HL-60 (cell line): ENCODE results near the gene WFDC2.

Experiments used
- DNase-seq, 2 experiments: peaks; one replicate each; pipeline ENCODE4 v3.0.0-alpha.2; 2010 to 2020; ENCODE audit warnings: low read depth in 1 of 2, low spot score in 1 of 2
- H3K27ac ChIP-seq: fragments of 250-450 bp; sonication (Bioruptor Pico); replicated peaks from 2 replicates; pipeline ENCODE4 v1.5.1; 2020; ENCODE audit warnings: mild to moderate bottlenecking, moderate library complexity
- H3K27me3 ChIP-seq: fragments of 250-450 bp; sonication (Bioruptor Pico); 2 replicates; pipeline ENCODE4 v1.5.1; 2021; ENCODE audit warnings: mild to moderate bottlenecking, moderate library complexity; ENCODE audit not compliant: insufficient read depth, poor library complexity, severe bottlenecking
- H3K4me3 ChIP-seq: replicated peaks from 2 replicates; pipeline ENCODE4 v1.5.1; 2011; ENCODE audit warnings: mild to moderate bottlenecking, control low read depth, low read length; ENCODE audit not compliant: insufficient read depth
- GABPA ChIP-seq: IDR thresholded peaks from 2 replicates; pipeline ENCODE4 v1.6.1; 2012; ENCODE audit warnings: low read depth
- POLR2AphosphoS5 ChIP-seq: IDR thresholded peaks from 2 replicates; pipeline ENCODE4 v1.6.1; 2012; ENCODE audit warnings: low read depth
- SPI1 ChIP-seq: IDR thresholded peaks from 2 replicates; pipeline ENCODE4 v1.6.1; 2012; ENCODE audit warnings: low read depth, mild to moderate bottlenecking, borderline replicate concordance
- TF ChIP-seq, protein P1 (sequence below): IDR thresholded peaks from one replicate; pipeline ENCODE4 v1.5.1; 2011; ENCODE audit warnings: low read length, control low read depth, inconsistent platforms; ENCODE audit not compliant: insufficient read depth
- TF ChIP-seq, protein P2 (sequence below): IDR thresholded peaks from 2 replicates; pipeline ENCODE4 v1.6.1; 2012; ENCODE audit warnings: low read depth; ENCODE audit not compliant: insufficient replicate concordance

The WFDC2 gene

DNA sequence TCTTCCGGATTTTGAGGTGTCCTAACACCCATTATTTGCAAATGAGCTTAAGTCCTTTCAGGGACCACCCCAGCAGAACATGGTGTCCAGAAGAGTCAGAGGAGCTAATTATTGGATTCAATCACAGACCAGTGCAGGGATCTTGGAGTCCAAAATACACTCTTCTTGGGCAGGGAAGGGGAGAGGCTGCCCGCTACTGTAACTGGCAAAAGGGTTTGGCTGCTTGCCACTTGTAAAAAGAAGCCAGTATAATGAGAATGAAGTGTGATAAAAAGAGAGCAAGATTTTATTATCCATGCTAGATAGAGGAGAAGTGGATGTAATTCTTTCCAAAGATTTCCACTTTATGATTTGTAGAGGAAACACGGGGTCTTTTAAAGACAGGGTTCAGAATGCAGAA is 26.6 kb downstream of the WFDC2 start:
- H3K27ac ChIP-seq = peak overlapping the region; percentile 18; the same call in 1 of the 2 replicates
- TF ChIP-seq SPI1 (no peak), GABPA (no peak), POLR2AphosphoS5 (no peak)
- TF ChIP-seq, protein P1, sequence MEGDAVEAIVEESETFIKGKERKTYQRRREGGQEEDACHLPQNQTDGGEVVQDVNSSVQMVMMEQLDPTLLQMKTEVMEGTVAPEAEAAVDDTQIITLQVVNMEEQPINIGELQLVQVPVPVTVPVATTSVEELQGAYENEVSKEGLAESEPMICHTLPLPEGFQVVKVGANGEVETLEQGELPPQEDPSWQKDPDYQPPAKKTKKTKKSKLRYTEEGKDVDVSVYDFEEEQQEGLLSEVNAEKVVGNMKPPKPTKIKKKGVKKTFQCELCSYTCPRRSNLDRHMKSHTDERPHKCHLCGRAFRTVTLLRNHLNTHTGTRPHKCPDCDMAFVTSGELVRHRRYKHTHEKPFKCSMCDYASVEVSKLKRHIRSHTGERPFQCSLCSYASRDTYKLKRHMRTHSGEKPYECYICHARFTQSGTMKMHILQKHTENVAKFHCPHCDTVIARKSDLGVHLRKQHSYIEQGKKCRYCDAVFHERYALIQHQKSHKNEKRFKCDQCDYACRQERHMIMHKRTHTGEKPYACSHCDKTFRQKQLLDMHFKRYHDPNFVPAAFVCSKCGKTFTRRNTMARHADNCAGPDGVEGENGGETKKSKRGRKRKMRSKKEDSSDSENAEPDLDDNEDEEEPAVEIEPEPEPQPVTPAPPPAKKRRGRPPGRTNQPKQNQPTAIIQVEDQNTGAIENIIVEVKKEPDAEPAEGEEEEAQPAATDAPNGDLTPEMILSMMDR = no peak
- TF ChIP-seq, protein P2, sequence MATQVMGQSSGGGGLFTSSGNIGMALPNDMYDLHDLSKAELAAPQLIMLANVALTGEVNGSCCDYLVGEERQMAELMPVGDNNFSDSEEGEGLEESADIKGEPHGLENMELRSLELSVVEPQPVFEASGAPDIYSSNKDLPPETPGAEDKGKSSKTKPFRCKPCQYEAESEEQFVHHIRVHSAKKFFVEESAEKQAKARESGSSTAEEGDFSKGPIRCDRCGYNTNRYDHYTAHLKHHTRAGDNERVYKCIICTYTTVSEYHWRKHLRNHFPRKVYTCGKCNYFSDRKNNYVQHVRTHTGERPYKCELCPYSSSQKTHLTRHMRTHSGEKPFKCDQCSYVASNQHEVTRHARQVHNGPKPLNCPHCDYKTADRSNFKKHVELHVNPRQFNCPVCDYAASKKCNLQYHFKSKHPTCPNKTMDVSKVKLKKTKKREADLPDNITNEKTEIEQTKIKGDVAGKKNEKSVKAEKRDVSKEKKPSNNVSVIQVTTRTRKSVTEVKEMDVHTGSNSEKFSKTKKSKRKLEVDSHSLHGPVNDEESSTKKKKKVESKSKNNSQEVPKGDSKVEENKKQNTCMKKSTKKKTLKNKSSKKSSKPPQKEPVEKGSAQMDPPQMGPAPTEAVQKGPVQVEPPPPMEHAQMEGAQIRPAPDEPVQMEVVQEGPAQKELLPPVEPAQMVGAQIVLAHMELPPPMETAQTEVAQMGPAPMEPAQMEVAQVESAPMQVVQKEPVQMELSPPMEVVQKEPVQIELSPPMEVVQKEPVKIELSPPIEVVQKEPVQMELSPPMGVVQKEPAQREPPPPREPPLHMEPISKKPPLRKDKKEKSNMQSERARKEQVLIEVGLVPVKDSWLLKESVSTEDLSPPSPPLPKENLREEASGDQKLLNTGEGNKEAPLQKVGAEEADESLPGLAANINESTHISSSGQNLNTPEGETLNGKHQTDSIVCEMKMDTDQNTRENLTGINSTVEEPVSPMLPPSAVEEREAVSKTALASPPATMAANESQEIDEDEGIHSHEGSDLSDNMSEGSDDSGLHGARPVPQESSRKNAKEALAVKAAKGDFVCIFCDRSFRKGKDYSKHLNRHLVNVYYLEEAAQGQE = no peak
- no peak for DNase-seq

DNA sequence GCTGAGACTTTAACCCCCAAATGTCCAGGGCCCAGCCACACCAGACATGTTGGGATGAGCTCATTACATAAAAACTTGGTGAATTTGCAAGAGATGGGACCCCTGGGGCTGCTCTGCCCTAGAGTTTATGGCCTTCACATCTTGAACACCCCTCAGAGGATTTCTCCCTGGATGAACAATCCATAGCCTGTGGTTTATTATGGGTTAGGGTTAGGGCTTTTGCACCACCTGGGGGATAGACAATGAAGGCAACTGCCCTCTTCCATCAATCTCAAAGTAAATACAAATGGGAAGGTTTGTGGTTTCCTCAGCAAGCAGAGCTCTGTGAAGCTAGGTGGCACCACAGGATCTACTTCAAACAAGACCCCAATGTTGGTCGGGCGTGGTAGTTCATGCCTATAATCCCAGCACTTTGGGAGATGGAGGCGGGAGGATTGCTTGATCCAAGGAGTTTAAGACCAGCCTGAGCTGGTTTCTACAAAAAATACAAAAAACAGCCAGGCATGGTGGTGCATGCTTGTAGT is 28.5 kb downstream of the WFDC2 start:
- peaks cover 5% of the 10 kb centered on the region for H3K27me3 ChIP-seq
- TF ChIP-seq SPI1 = no peak
- no peak for TF ChIP-seq GABPA
- TF ChIP-seq, protein P2 = no peak
- no peak for TF ChIP-seq POLR2AphosphoS5
- TF ChIP-seq, protein P1 = no peak

More for the DNA sequence above, 26.6 kb downstream of the WFDC2 start:
- Histone ChIP-seq H3K27me3 (peaks cover 5% of the 10 kb centered on the region), H3K4me3 (no peak overlapping the region)

DNA sequence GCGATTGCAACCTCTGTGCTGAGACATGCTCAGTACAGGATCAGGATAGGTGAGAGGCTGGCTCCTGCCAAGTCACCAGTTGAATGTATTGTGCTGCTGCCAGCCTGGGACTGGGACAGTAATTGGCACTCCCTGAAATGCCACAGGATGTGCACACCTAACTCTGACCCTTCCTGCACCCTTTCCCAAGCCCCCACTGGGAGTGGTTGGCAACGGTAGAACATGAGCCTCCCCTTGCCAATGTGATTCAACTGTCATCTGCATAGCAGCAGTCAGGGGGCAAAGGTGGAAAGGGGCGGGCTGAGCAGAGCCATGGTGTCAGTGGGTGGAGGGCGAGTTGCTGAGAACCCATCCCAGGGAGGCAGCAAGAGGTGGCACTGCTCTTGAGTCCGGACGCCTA is 30.5 kb downstream of the WFDC2 start:
- H3K27me3 ChIP-seq = peaks cover 5% of the 10 kb centered on the region
- no peak overlapping the region for H3K27ac ChIP-seq
- TF ChIP-seq SPI1 (no peak), POLR2AphosphoS5 (no peak), GABPA (no peak)
- TF ChIP-seq, protein P1 = no peak

More for the DNA sequence above, 28.5 kb downstream of the WFDC2 start:
- H3K4me3 ChIP-seq = no peak overlapping the region
- H3K27ac ChIP-seq = no peak overlapping the region
- DNase-seq = no peak

DNA sequence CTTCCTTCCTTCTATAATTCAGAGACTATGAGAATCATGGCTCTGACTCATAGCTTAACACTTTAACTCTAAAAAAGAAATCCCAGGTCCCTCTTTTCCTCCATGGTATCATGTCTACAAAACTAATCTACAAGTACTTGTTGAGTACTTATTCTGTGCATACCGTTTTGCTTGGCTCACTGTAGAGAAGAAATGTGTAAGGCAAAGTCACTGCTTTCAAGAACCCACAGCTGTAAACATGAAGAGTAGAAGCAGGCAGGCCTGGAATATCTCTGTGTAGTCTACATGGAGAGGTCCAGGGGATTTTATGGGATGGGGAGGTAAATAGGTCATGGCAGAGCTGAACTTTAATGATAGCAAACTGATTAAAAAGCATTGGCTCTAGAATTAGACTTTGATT is 32.0 kb downstream of the WFDC2 start:
- no peak overlapping the region for H3K4me3 ChIP-seq
- H3K27ac ChIP-seq = no peak overlapping the region
- H3K27me3 ChIP-seq = peaks cover 5% of the 10 kb centered on the region
- DNase-seq = no peak
- TF ChIP-seq POLR2AphosphoS5 (no peak), GABPA (no peak)

More for the DNA sequence above, 30.5 kb downstream of the WFDC2 start:
- DNase-seq = no peak
- H3K4me3 ChIP-seq = no peak overlapping the region
